ENCODE measurements around the gene MYBBP1A. TPM values are rescaled to one million over a fixed set of nuclear protein-coding genes. Genes with fewer than 3 reads are reported as not detected.

The MYBBP1A gene
- total and polyA plus RNA-seq, 2 of the 13 experiments (the other 11 are each of a cell fraction or from before 2014, with no cell fraction given): 18.6 to 54.8 TPM

DNA sequence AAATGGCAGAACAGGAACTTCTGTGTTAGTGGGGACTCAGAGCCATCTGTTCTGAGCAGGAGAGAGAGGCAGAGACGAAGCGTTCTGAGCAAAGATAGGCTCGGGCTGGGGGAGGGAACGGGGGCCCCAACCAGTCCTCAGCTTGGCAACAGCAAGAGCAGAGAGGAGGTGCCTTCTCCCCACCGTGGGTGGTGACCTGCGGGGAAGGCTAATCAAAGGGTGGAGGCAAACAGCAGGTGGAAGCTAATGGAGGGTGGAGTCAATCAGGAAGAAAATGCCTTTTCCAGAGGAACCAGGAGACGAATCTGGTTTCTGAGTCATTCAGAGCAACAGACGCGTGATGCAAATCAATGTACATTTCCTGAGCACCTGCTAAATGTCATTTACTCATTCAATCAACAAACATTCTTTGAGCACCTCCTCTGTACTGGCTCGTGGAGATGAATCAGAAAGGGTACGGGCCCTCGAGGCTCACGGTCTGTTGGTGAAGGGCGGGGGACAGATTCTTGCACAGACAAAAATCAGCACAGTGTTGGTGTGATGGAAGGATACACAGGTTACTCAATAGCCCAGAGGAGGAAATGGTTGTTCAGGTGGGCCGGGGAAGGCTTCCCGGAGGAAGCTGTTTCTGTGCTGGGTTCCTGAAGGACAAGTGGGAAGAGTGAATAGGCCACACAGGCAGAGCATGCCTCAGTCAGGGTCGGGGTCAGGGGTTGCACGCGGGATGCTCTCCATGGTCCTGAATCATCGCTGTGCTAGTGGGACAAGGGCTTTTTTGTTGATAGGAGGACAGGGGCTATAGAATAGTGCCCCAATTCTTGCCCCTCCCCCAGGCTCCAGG is 62.2 kb downstream of the MYBBP1A start (continued):
- TF ChIP-seq, protein P1, sequence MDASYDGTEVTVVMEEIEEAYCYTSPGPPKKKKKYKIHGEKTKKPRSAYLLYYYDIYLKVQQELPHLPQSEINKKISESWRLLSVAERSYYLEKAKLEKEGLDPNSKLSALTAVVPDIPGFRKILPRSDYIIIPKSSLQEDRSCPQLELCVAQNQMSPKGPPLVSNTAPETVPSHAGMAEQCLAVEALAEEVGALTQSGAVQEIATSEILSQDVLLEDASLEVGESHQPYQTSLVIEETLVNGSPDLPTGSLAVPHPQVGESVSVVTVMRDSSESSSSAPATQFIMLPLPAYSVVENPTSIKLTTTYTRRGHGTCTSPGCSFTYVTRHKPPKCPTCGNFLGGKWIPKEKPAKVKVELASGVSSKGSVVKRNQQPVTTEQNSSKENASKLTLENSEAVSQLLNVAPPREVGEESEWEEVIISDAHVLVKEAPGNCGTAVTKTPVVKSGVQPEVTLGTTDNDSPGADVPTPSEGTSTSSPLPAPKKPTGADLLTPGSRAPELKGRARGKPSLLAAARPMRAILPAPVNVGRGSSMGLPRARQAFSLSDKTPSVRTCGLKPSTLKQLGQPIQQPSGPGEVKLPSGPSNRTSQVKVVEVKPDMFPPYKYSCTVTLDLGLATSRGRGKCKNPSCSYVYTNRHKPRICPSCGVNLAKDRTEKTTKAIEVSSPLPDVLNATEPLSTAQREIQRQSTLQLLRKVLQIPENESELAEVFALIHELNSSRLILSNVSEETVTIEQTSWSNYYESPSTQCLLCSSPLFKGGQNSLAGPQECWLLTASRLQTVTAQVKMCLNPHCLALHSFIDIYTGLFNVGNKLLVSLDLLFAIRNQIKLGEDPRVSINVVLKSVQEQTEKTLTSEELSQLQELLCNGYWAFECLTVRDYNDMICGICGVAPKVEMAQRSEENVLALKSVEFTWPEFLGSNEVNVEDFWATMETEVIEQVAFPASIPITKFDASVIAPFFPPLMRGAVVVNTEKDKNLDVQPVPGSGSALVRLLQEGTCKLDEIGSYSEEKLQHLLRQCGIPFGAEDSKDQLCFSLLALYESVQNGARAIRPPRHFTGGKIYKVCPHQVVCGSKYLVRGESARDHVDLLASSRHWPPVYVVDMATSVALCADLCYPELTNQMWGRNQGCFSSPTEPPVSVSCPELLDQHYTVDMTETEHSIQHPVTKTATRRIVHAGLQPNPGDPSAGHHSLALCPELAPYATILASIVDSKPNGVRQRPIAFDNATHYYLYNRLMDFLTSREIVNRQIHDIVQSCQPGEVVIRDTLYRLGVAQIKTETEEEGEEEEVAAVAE (CRISPR knock-in tag; IDR thresholded peaks at IDR 0.05; ENCODE audit: borderline replicate concordance): peak; percentile 93
- TF ChIP-seq, protein P2, sequence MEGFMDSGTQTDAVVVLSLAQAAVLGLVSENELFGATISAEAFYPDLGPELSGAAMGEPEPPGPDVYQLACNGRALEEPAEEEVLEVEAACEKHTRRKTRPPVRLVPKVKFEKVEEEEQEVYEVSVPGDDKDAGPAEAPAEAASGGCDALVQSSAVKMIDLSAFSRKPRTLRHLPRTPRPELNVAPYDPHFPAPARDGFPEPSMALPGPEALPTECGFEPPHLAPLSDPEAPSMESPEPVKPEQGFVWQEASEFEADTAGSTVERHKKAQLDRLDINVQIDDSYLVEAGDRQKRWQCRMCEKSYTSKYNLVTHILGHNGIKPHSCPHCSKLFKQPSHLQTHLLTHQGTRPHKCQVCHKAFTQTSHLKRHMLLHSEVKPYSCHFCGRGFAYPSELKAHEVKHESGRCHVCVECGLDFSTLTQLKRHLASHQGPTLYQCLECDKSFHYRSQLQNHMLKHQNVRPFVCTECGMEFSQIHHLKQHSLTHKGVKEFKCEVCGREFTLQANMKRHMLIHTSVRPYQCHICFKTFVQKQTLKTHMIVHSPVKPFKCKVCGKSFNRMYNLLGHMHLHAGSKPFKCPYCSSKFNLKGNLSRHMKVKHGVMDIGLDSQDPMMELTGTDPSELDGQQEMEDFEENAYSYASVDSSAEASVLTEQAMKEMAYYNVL (CRISPR knock-in tag; IDR thresholded peaks at IDR 0.05; ENCODE audit: borderline replicate concordance): no peak
- TF ChIP-seq, protein P3, sequence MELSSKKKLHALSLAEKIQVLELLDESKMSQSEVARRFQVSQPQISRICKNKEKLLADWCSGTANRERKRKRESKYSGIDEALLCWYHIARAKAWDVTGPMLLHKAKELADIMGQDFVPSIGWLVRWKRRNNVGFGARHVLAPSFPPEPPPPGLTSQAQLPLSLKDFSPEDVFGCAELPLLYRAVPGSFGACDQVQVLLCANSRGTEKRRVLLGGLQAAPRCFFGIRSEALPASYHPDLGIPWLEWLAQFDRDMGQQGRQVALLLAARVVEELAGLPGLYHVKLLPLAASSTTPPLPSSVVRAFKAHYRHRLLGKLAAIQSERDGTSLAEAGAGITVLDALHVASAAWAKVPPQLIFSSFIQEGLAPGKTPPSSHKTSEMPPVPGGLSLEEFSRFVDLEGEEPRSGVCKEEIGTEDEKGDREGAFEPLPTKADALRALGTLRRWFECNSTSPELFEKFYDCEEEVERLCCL (CRISPR knock-in tag; IDR thresholded peaks at IDR 0.05; ENCODE audit: borderline replicate concordance): no peak
- TF ChIP-seq ASH2L (IDR thresholded peaks at IDR 0.05; ENCODE audit: insufficient read length, low read depth, low read length) (no peak), KLF6 (CRISPR knock-in tag; IDR thresholded peaks at IDR 0.05) (peak; percentile 98), KAT2B (IDR thresholded peaks at IDR 0.05; ENCODE audit: borderline replicate concordance, low read depth, low read length) (no peak), MXI1 (IDR thresholded peaks at IDR 0.05; ENCODE audit: borderline replicate concordance, low read depth, low read length) (peak; percentile 68; the same call in 1 of the 3 replicates), MBD4 (IDR thresholded peaks at IDR 0.05; ENCODE audit: borderline replicate concordance, low read length) (no peak), KDM1A (CRISPR knock-in tag; IDR thresholded peaks at IDR 0.05) (no peak), ZNF121 (CRISPR knock-in tag; IDR thresholded peaks at IDR 0.05) (peak; percentile 24; the same call in 1 of the 2 replicates), TBX3 (IDR thresholded peaks at IDR 0.05; ENCODE audit: borderline replicate concordance) (no peak), RFX5 (IDR thresholded peaks at IDR 0.05; ENCODE audit: low read depth, low read length) (no peak), MTF2 (CRISPR knock-in tag; IDR thresholded peaks at IDR 0.05; ENCODE audit: borderline replicate concordance) (no peak)
- TF ChIP-seq, protein P4, sequence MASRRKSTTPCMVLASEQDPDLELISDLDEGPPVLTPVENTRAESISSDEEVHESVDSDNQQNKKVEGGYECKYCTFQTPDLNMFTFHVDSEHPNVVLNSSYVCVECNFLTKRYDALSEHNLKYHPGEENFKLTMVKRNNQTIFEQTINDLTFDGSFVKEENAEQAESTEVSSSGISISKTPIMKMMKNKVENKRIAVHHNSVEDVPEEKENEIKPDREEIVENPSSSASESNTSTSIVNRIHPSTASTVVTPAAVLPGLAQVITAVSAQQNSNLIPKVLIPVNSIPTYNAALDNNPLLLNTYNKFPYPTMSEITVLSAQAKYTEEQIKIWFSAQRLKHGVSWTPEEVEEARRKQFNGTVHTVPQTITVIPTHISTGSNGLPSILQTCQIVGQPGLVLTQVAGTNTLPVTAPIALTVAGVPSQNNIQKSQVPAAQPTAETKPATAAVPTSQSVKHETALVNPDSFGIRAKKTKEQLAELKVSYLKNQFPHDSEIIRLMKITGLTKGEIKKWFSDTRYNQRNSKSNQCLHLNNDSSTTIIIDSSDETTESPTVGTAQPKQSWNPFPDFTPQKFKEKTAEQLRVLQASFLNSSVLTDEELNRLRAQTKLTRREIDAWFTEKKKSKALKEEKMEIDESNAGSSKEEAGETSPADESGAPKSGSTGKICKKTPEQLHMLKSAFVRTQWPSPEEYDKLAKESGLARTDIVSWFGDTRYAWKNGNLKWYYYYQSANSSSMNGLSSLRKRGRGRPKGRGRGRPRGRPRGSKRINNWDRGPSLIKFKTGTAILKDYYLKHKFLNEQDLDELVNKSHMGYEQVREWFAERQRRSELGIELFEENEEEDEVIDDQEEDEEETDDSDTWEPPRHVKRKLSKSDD (CRISPR knock-in tag; IDR thresholded peaks at IDR 0.05; ENCODE audit: low read depth): 0 out of 2 replicates have a peak, but pooled peaks have one; percentile 57
- TF ChIP-seq, protein P5, sequence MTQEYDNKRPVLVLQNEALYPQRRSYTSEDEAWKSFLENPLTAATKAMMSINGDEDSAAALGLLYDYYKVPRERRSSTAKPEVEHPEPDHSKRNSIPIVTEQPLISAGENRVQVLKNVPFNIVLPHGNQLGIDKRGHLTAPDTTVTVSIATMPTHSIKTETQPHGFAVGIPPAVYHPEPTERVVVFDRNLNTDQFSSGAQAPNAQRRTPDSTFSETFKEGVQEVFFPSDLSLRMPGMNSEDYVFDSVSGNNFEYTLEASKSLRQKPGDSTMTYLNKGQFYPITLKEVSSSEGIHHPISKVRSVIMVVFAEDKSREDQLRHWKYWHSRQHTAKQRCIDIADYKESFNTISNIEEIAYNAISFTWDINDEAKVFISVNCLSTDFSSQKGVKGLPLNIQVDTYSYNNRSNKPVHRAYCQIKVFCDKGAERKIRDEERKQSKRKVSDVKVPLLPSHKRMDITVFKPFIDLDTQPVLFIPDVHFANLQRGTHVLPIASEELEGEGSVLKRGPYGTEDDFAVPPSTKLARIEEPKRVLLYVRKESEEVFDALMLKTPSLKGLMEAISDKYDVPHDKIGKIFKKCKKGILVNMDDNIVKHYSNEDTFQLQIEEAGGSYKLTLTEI (CRISPR knock-in tag; conservative IDR thresholded peaks at IDR 0.05): no peak
